H1 (cell line): Measurements from ENCODE around the gene RARB. TPM values are rescaled to one million over a fixed set of nuclear protein-coding genes. Genes with fewer than 3 reads are reported as not detected.

Experiments
- CTCF ChIA-PET: fragments of 300-600 bp; sonication (Branson Sonifier 250); formaldehyde crosslinking; loops from one replicate; lab custom pipeline; 2021; ENCODE audit not compliant: partially characterized antibody; lab: Charles Lee
- POLR2A ChIA-PET: fragments of 300-600 bp; sonication (Branson Sonifier 250); formaldehyde crosslinking; loops from one replicate; lab custom pipeline; 2021; ENCODE audit warnings: inconsistent platforms; ENCODE audit not compliant: partially characterized antibody; lab: Charles Lee
- DNase-seq, 2 experiments: peaks; one replicate each; pipeline versions ENCODE4 v3.0.0 to v3.0.0-alpha.2; 2010 to 2022; ENCODE audit warnings: low spot score in 2 of 2, low read depth in 1 of 2, mixed read lengths in 1 of 2
- FAIRE-seq: peaks from 2 replicates; lab custom pipeline; 2011; peaks lifted over from hg19 to GRCh38; lab: Jason Lieb, UNC
- H2AFZ ChIP-seq: 2 replicates; pipeline ENCODE4 v1.8.1; 2012; ENCODE audit warnings: low read length, inconsistent platforms
- H2AK5ac ChIP-seq: 2 replicates; pipeline ENCODE4 v1.6.1; 2013; ENCODE audit warnings: low read depth, low read length
- H2BK120ac ChIP-seq: replicated peaks from 2 replicates; pipeline ENCODE3; 2013; ENCODE audit warnings: low read depth, low read length, inconsistent platforms
- H2BK12ac ChIP-seq: 2 replicates; pipeline ENCODE4 v1.6.1; 2013; ENCODE audit warnings: low read depth, low read length
- H2BK15ac ChIP-seq: 2 replicates; pipeline ENCODE4 v1.6.1; 2013; ENCODE audit warnings: low read length
- H2BK20ac ChIP-seq: 2 replicates; pipeline ENCODE4 v1.6.1; 2013; ENCODE audit warnings: low read length
- H2BK5ac ChIP-seq: 2 replicates; pipeline ENCODE4 v1.6.1; 2013; ENCODE audit warnings: low read depth, low read length
- H3K14ac ChIP-seq: 2 replicates; pipeline ENCODE4 v1.6.1; 2013; ENCODE audit warnings: inconsistent platforms; ENCODE audit not compliant: insufficient read length
- H3K18ac ChIP-seq: 2 replicates; pipeline ENCODE4 v1.6.1; 2013; ENCODE audit warnings: low read length; ENCODE audit errors: extremely low read depth
- H3K23ac ChIP-seq: 2 replicates; pipeline ENCODE4 v1.6.1; 2013; ENCODE audit warnings: inconsistent platforms; ENCODE audit not compliant: insufficient read length
- H3K23me2 ChIP-seq: 2 replicates; pipeline ENCODE4 v1.6.1; 2013; ENCODE audit warnings: low read depth, low read length
- H3K27ac ChIP-seq: 2 replicates; pipeline ENCODE4 v1.6.1; 2011; ENCODE audit warnings: low read depth, low read length, inconsistent platforms
- H3K27me3 ChIP-seq, 4 experiments: replicated peaks in 1 of 4; 1 replicate in 1 of 4; 2 replicates in 3 of 4; pipeline versions ENCODE4 v1.6.1 to v1.8.1; 2011 to 2013; ENCODE audit warnings: low read length in 3 of 4, mild to moderate bottlenecking in 3 of 4, inconsistent platforms in 2 of 4, mixed read lengths in 2 of 4, moderate library complexity in 1 of 4; ENCODE audit not compliant: control insufficient read depth in 3 of 4, insufficient read depth in 3 of 4; ENCODE audit errors: extremely low read depth in 1 of 4
- H3K36me3 ChIP-seq, 4 experiments: 2 replicates each; pipeline versions ENCODE4 v1.6.1 to v1.8.1; 2011 to 2013; ENCODE audit warnings: mild to moderate bottlenecking in 4 of 4, low read length in 3 of 4, moderate library complexity in 2 of 4, control low read depth in 1 of 4, inconsistent platforms in 1 of 4; ENCODE audit not compliant: insufficient read depth in 4 of 4, control insufficient read depth in 2 of 4
- H3K4ac ChIP-seq: replicated peaks from 2 replicates; pipeline ENCODE3; 2013; ENCODE audit warnings: low read length, low read depth, mixed read lengths, inconsistent platforms; ENCODE audit not compliant: insufficient read length
- H3K4me1 ChIP-seq, 4 experiments: replicated peaks in 1 of 4; 1 replicate in 1 of 4; 2 replicates in 3 of 4; pipeline versions ENCODE4 v1.6.1 to v1.8.1; 2011 to 2013; ENCODE audit warnings: low read length in 3 of 4, inconsistent platforms in 2 of 4, mixed read lengths in 1 of 4; ENCODE audit not compliant: insufficient read depth in 4 of 4, control insufficient read depth in 3 of 4
- H3K4me2 ChIP-seq, 2 experiments: 2 replicates each; pipeline versions ENCODE4 v1.6.1 to v1.8.1; 2011 to 2013; ENCODE audit warnings: low read depth in 2 of 2, low read length in 2 of 2, control low read depth in 1 of 2, inconsistent platforms in 1 of 2, mild to moderate bottlenecking in 1 of 2; ENCODE audit not compliant: insufficient read depth in 1 of 2
- H3K4me3 ChIP-seq, 4 experiments: fragments of 200-600, 300-600 bp in 1 of 4; sonication (generic), shearing (Covaris generic), sonication (Bioruptor Twin) in 1 of 4; 2 replicates each; pipeline versions ENCODE4 v1.5.1 to v1.8.1; 2011 to 2016; ENCODE audit warnings: low read length in 4 of 4, low read depth in 3 of 4, control low read depth in 2 of 4, inconsistent platforms in 2 of 4, mild to moderate bottlenecking in 2 of 4, mixed read lengths in 1 of 4, moderate library complexity in 1 of 4; ENCODE audit not compliant: insufficient read depth in 2 of 4; ENCODE audit errors: extremely low read depth in 1 of 4
- H3K56ac ChIP-seq: replicated peaks from 2 replicates; pipeline ENCODE3; 2013; ENCODE audit warnings: low read depth, mild to moderate bottlenecking, mixed read lengths, low read length, inconsistent platforms; ENCODE audit not compliant: insufficient read length
- H3K79me1 ChIP-seq: 2 replicates; pipeline ENCODE4 v1.6.1; 2013; ENCODE audit warnings: low read depth, low read length, control low read depth
- H3K79me2 ChIP-seq, 2 experiments: 2 replicates each; pipeline versions ENCODE4 v1.6.1 to v1.8.1; 2012 to 2013; ENCODE audit warnings: low read length in 2 of 2, mild to moderate bottlenecking in 2 of 2, inconsistent platforms in 1 of 2; ENCODE audit not compliant: insufficient read depth in 2 of 2, control insufficient read depth in 1 of 2
- H3K9ac ChIP-seq, 4 experiments: replicated peaks in 1 of 4; 1 replicate in 1 of 4; 2 replicates in 3 of 4; pipeline versions ENCODE4 v1.6.1 to v1.8.1; 2011 to 2013; ENCODE audit warnings: low read depth in 3 of 4, low read length in 3 of 4, control low read depth in 2 of 4, mild to moderate bottlenecking in 2 of 4, moderate library complexity in 2 of 4, inconsistent platforms in 1 of 4; ENCODE audit errors: extremely low read depth in 1 of 4
- H3K9me3 ChIP-seq, 2 experiments: 2 replicates each; pipeline versions ENCODE4 v1.6.1 to v1.8.1; 2012 to 2013; ENCODE audit warnings: mild to moderate bottlenecking in 2 of 2, moderate library complexity in 2 of 2, control low read depth in 1 of 2, inconsistent platforms in 1 of 2, low read depth in 1 of 2, low read length in 1 of 2, mixed read lengths in 1 of 2; ENCODE audit not compliant: insufficient read depth in 2 of 2
- H4K20me1 ChIP-seq, 2 experiments: replicated peaks in 1 of 2; 2 replicates each; pipeline versions ENCODE3 to v1.8.1; 2011 to 2013; ENCODE audit warnings: inconsistent platforms in 2 of 2, low read length in 2 of 2, mild to moderate bottlenecking in 1 of 2; ENCODE audit not compliant: insufficient read depth in 2 of 2, control insufficient read depth in 1 of 2
- H4K5ac ChIP-seq: 2 replicates; pipeline ENCODE4 v1.6.1; 2013; ENCODE audit warnings: low read length, low read depth, mixed read lengths, inconsistent platforms; ENCODE audit not compliant: insufficient read length
- H4K8ac ChIP-seq: 2 replicates; pipeline ENCODE4 v1.8.0; 2013; ENCODE audit warnings: mild to moderate bottlenecking, moderate library complexity, low read length, inconsistent platforms; ENCODE audit not compliant: insufficient read depth; ENCODE audit errors: extremely low read depth
- H4K91ac ChIP-seq: replicated peaks from 2 replicates; pipeline ENCODE3; 2013; ENCODE audit warnings: low read length, mixed read lengths, inconsistent platforms; ENCODE audit not compliant: insufficient read length
- ATF2 ChIP-seq: IDR thresholded peaks from 2 replicates; pipeline ENCODE4 v1.6.1; 2012; ENCODE audit warnings: low read length, inconsistent platforms
- BRCA1 ChIP-seq: IDR thresholded peaks from 2 replicates; pipeline ENCODE4 v1.6.1; 2012; ENCODE audit warnings: low read depth, low read length, improper control_type of control experiment
- CTBP2 ChIP-seq: IDR thresholded peaks from 2 replicates; pipeline ENCODE4 v1.7.0; 2011; ENCODE audit warnings: borderline replicate concordance, mild to moderate bottlenecking, moderate library complexity, mixed read lengths, low read length; ENCODE audit not compliant: insufficient read depth, insufficient read length
- HDAC2 ChIP-seq, 2 experiments: fragments of 300-600 bp in 1 of 2; sonication (generic) in 1 of 2; IDR thresholded peaks; 2 replicates each; pipeline ENCODE4 v1.6.1; 2011 to 2012; ENCODE audit warnings: low read depth in 2 of 2, low read length in 2 of 2, mild to moderate bottlenecking in 2 of 2, moderate library complexity in 2 of 2, borderline replicate concordance in 1 of 2, inconsistent platforms in 1 of 2
- JUND ChIP-seq: IDR thresholded peaks from 2 replicates; pipeline ENCODE4 v1.6.1; 2011; ENCODE audit warnings: mild to moderate bottlenecking, improper control_type of control experiment, low read length
- RBBP5 ChIP-seq: IDR thresholded peaks from 2 replicates; pipeline ENCODE4 v1.7.1; 2012; ENCODE audit warnings: low read depth, mild to moderate bottlenecking, inconsistent platforms, low read length, moderate library complexity, borderline replicate concordance
- RNF2 ChIP-seq: fragments of 200-900, 300-1000 bp; sonication (generic); IDR thresholded peaks from 2 replicates; pipeline ENCODE4 v1.7.1; 2016; ENCODE audit warnings: borderline replicate concordance, low read depth, mild to moderate bottlenecking, antibody characterized with exemption, low read length; ENCODE audit not compliant: poor library complexity, severe bottlenecking; ENCODE audit errors: missing control alignments
- WGBS, 2 experiments: shearing (Covaris generic) in 1 of 2; methylation state at CpG; one replicate each; pipeline versions ENCODE4 v1.1.6 to v1.1.7; 2013 to 2015; ENCODE audit warnings: low lambda C conversion rate in 2 of 2, mixed read lengths in 2 of 2, inconsistent platforms in 1 of 2, low coverage in 1 of 2, missing lambda C conversion rate in 1 of 2; ENCODE audit not compliant: insufficient replicate concordance in 2 of 2, insufficient coverage in 1 of 2, insufficient read length in 1 of 2; ENCODE audit errors: extremely low coverage in 1 of 2, missing lambda C conversion rate in 1 of 2; 5-methylcytosine and 5-hydroxymethylcytosine counted together
- polyA plus RNA-seq, 7 experiments: library from polyadenylated mRNA; depleted of rRNA in 3 of 7; stranded (reverse) in 5 of 7; unstranded in 2 of 7; fragments of >200 nt in 5 of 7; fragments of 200-250 nt in 2 of 7; gene quantifications; 1 replicate in 5 of 7; 2 replicates in 1 of 7; 4 replicates in 1 of 7; pipeline versions ENCODE4 v1.2.1 to v1.2.3, GENCODE V29; 2011 to 2013; ENCODE audit warnings: missing spikeins in 2 of 7, mixed read lengths in 2 of 7
- total RNA-seq: library from RNA; stranded (reverse); fragmentation: NEBNext Ultra II Directional; extraction: Animal tissue kit (Norgen Biotek cat#: 25700); gene quantifications from 2 replicates; pipeline ENCODE4 v1.2.1, GENCODE V29; 2021

RARB gene
- total and polyA plus RNA-seq, 2 of the 8 experiments (the other 6 are each of a cell fraction or from before 2014, with no cell fraction given) = 0.15 to 0.22 TPM

- CTCF ChIA-PET = interaction anchor here (0.6 to 12.1 kb wide), 9 partner anchors 9 to 1502 kb away, joined by 3 to 138 read pairs (median 5); no protein-coding TSS in a partner anchor
- WGBS, 2 experiments = 87% methylated on average over 9 of the region's 10 CpGs; no CpG with 5 or more reads in 1 of the 2 experiments
- no peak for TF ChIP-seq HDAC2 (IDR thresholded peaks at IDR 0.05; ENCODE audit: borderline replicate concordance in 1 of 2, low read depth in 2 of 2, low read length in 2 of 2)
- TF ChIP-seq RBBP5 = no peak
- no peak for TF ChIP-seq JUND
- TF ChIP-seq CTBP2 = no peak
- no peak for TF ChIP-seq RNF2
- no peak for TF ChIP-seq ATF2
- no peak for TF ChIP-seq BRCA1
Observed at GRCh38 chr3:25568525-25569078, 140.5 kb downstream of the RARB start.

More at GRCh38 chr3:25568525-25569078, 140.5 kb downstream of the RARB start:
- H2BK120ac ChIP-seq = no peak overlapping the region
- FAIRE-seq = no peak
- H4K5ac ChIP-seq = no peak overlapping the region
- H3K56ac ChIP-seq = no peak overlapping the region
- H3K27ac ChIP-seq = no peak overlapping the region
- no peak overlapping the region for H2BK20ac ChIP-seq
- no peaks in the 10 kb centered on the region; a peak in 1 of 7 replicates for H3K4me1 ChIP-seq
- no peak overlapping the region for H4K91ac ChIP-seq
- no peak overlapping the region for H3K4me2 ChIP-seq
- H3K36me3 ChIP-seq = no peaks in the 10 kb centered on the region
- H3K9ac ChIP-seq = no peak overlapping the region
- no peak overlapping the region for H2AK5ac ChIP-seq
- H2BK12ac ChIP-seq = no peak overlapping the region
- H3K9me3 ChIP-seq = no peaks in the 10 kb centered on the region
- no peaks in the 10 kb centered on the region for H3K79me1 ChIP-seq
- H3K14ac ChIP-seq = no peak overlapping the region
- no peak overlapping the region for H4K8ac ChIP-seq
- H3K4me3 ChIP-seq = no peak overlapping the region
- no peak overlapping the region for H3K23ac ChIP-seq
- H4K20me1 ChIP-seq = no peaks in the 10 kb centered on the region
- no peaks in the 10 kb centered on the region; the same call in 1 of the 2 replicates for H3K23me2 ChIP-seq
- H2BK5ac ChIP-seq = no peak overlapping the region
- H2BK15ac ChIP-seq = no peak overlapping the region
- no peak overlapping the region for H3K4ac ChIP-seq
- no peak overlapping the region for H3K18ac ChIP-seq
- no peaks in the 10 kb centered on the region for H3K79me2 ChIP-seq
- no peak overlapping the region for H2AFZ ChIP-seq
- DNase-seq = no peak
- POLR2A ChIA-PET = interaction anchor here (0.6 kb wide), 1 partner anchor 58 kb away, joined by 3 read pairs; no protein-coding TSS in a partner anchor
- no peaks in the 10 kb centered on the region for H3K27me3 ChIP-seq
